EH (cell line): ENCODE results near the gene TRIP4.
A peak's percentile ranks its signal among the peaks of the same experiment; 100 is the strongest.
"Not testable (repeated sequence)": the region's sequence is repeated elsewhere in the genome, so short reads cannot be mapped to it uniquely, and the experiment has no call there.

Experiments
- DNase-seq: peaks from one replicate; pipeline ENCODE4 v3.0.0-alpha.2; 2015; ENCODE audit warnings: low read depth

The TRIP4 gene

DNA sequence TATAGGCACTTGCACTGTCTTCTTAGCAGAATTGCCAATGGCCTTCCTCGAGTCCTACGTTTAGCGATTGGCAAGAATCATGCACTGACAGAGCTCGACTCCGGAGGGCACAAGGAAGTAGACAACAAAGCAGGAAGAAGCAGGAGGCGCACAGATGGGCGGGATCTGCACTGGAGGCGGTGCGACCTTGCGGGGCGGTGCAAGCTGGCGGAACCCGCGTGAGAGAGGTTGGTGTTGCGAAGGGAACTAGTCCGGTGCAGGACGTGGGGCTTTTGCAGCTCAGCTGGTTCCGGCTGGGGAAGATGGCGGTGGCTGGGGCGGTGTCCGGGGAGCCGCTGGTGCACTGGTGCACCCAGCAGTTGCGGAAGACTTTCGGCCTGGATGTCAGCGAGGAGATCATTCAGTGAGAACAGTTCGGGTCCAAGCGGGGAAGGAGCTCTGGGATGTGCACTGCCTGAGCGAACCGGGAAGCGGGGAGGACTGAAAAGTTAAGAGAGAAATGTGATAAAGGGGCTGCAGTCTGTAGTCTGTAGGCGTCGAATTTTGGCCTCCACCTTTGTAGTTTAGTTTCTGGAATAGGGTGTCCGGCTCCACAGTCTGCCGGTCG is at the start of gene TRIP4:
Gene TRIP4 (plus strand): TSS at position 275 of the 607 bp plus-strand sequence. CDS start 28 bp downstream, at position 303.
- peak; percentile 98 for DNase-seq

DNA sequence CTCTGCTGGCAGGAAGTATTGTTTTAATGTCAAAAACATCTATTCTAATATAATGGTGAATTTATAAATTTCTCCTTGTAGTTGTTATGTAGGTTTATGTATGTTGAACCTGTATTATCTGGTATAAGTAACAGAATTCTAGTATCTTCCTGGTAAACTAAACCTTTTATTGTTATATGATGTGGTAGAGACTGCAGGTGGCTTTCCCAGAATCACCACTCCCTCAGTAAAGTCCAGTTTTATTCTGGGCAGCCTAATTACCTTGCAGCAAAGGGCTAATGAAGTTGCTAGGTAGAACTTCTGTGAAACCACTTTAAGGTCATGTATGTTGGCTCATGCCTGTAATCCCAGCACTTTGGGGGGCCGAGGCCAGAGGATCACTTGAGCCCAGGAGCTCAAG is 47.3 kb upstream of the TRIP4 start:
- DNase-seq: no peak

GRCh38 chr15:64341961-64342360 is 45.7 kb upstream of the TRIP4 start:
- no peak for DNase-seq

DNA sequence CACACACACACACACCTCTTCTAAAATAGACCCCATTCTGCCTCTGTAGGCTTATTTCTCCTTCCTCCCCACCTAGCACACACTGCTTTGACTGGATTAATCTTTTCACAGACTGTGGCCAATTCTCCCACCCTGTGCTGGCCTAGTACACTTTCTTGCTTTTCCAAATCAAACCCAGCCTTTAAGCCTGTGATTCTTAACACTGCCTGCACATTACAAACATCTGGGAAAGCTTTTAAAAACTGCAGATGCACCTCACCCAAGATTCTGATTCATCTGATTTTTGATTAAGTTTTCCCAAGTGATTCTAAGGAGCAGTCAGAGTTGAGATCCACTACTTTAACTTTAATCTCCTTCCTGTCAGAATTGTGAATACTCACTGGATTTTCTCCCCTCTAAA is 44.4 kb upstream of the TRIP4 start:
- DNase-seq: peak; percentile 40

DNA sequence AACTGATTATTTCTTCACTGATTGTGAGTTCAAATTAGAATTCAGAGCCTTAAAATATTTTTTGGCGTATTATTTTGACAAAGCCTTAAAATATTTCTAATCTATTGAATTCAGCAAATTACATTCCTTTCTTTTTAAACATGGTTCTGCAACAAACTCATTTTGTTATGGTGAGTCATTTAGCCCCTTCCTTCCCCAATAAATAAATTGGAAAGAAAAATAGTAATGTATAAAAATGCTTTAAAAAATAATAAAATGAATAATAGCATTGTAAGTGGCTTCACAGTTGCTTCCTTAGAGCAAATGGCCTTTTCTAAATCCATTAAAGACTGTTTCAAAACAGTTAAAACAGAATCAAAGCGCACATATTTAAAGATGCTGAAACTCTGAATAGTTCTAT is 43.8 kb upstream of the TRIP4 start:
- DNase-seq: peak; percentile 58

- DNase-seq: peak; percentile 68
These were observed 42.9 kb upstream of the TRIP4 start for GRCh38 chr15:64344651-64345294.

GRCh38 chr15:64346242-64346641 is 41.4 kb upstream of the TRIP4 start:
- not testable (repeated sequence) for DNase-seq

- DNase-seq: peak; percentile 71
These were observed 39.2 kb upstream of the TRIP4 start for GRCh38 chr15:64348455-64348854.

GRCh38 chr15:64349375-64349774 is 38.3 kb upstream of the TRIP4 start:
- peak; percentile 35 for DNase-seq

- DNase-seq: peak; percentile 45
These were observed 36.4 kb upstream of the TRIP4 start for GRCh38 chr15:64351265-64351664.

- no peak for DNase-seq
These were observed 32.8 kb upstream of the TRIP4 start for GRCh38 chr15:64354688-64355344.

- no peak for DNase-seq
These were observed 32.2 kb upstream of the TRIP4 start for GRCh38 chr15:64355348-64355943.

GRCh38 chr15:64355944-64356709 is 31.5 kb upstream of the TRIP4 start, which contains the start of gene CSNK1G1:
TSS of gene CSNK1G1 (minus strand) at chr15:64356173. CDS start at chr15:64300499, 55,674 bp downstream.
- DNase-seq: peak; percentile 99

DNA sequence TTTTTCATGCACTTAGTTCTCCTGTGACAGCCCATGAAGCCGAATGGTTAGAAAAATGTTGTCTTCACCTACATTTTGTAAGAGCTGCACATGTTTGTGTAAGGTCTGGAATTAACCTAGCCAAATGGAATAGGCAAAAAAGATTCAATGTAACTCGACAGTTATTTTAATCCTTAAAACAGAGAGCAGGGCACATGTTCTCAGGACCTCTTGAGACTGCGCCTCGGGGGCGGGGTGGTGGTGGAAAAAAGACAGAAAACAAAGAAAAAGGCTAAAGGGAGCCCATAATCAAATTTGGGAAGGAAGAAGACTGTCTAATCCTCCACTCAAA is 31.0 kb upstream of the TRIP4 start:
- no peak for DNase-seq

- DNase-seq: no peak
These were observed 26.4 kb upstream of the TRIP4 start for GRCh38 chr15:64361259-64361658.

DNA sequence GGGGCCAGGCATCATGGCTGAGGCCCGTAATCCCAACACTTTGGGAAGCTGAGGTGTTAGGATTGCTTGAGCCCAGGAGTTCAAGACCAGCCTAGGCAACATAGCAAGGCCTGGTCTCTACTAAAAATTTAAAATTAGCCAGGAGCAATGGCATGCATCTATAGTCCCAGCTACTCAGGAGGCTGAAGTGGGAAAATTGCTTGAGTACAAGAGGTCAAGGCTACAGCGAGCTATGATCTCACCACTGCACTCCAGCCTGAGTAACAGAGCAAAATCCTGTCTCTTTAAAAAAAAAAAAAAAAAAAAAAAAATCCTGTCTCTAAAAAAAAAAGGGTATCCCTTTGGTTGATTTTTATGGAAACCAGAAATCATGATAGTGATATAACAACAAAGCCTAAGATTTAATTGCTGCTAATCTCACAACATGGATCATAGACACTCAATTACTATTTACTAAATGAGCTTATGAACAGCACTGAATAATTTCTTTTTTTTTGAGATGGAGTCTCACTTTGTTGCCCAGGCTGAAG is 18.5 kb upstream of the TRIP4 start:
- DNase-seq: peak; percentile 21

GRCh38 chr15:64371383-64371782 is 16.3 kb upstream of the TRIP4 start:
- DNase-seq: not testable (repeated sequence)

DNA sequence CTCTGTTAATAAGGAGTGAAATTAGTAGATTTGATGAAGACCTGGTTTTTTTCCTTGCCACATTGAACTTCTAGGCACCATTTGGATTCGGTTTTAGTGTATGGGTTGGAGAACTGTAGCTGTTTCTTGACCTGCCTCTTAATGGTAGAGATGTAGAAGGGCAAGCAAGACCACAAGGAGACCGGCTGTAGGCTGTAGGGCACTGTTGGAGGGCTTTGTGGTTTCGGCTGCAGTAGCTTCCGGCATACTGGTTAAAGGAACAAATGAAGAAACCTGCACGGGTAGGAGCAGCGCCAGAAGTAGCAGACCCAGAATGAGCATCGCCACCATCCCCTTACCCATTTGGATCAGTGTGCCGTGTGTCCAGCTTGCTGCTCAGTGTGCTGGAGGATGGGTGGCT is 14.3 kb upstream of the TRIP4 start:
- no peak for DNase-seq

DNA sequence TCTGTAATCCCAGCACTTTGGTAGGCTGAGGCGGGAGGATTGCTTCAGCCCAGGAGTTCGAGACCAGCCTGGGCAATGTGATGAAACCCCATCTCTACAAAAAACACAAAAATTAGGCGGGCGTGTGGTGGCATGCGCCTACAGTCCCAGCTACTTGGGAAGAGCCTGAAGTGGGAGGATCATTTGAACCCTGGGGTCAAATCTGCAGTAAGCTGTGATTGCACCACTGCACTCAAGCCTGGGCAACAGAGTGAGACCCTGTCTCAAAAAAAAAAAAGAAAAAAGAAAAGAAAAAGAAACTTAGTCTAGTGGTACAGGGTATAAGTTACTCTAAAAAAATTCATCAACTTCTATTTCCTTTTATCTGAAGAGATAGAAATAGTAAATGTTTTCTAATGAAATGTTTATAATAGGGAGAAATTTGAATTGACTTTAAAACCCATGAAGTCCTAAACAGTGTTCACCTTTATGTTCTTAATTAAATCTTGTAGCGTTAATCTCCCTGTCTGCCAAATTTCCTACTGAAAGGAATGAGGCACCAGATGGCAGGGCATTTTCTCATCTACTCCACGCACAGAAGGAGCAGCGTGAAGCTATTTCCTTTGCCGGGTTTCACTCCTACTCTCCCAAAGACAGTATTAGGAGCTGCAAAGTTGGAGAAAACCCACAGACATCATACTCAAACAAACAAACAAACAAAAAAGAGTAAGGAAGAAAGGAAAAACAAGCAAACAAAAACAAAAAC is 8.2 kb upstream of the TRIP4 start:
- peak; percentile 46 for DNase-seq

DNA sequence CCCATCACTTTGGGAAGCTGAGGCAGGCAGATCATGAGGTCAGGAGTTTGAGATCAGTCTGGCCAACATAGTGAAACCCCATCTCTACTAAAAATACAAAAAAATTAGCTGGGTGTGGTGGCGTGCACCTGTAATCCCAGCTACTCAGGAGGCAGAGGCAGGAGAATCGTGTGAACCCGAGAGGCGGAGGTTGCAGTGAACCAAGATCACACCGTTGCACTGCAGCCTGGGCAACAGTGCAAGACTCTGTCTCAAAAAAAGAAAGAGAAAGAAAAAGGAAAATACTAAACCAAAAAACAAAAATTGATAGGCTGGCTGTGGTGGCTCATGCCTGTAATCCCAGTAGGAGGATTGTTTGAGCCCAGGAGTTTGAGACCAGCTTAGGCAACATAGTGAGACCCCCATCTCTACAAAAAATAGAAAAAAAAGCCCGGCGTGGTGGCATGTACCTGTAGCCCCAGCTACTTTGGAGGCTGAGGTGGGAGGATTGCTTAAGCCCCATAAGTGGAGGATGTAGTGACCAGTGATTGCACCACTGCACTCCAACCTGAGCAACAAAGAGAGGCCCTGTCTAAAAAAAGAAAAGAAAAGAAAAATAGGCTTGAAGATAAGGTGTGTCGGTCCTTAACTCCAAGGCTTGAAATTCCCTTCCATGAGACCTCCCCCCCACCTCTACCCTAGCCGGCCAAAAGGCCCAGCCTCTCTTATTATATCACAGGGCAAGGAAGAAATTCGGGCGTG is 7.3 kb upstream of the TRIP4 start:
- not testable (repeated sequence) for DNase-seq
